ENCODE results near the gene CACNA1E.

GRCh38 chr1:181612100-181612499 is 128.8 kb downstream of the CACNA1E start:
- TF ChIP-seq POLR2AphosphoS5 (IDR thresholded peaks at IDR 0.05; ENCODE audit: low read depth, low read length) (no peak), TAF1 (IDR thresholded peaks at IDR 0.05; ENCODE audit: borderline replicate concordance, insufficient read depth, low read length) (no peak), SIN3A (IDR thresholded peaks at IDR 0.05; ENCODE audit: borderline replicate concordance, insufficient read depth, low read length) (no peak), FOXP2 (optimal IDR thresholded peaks at IDR 0.05; ENCODE audit: borderline replicate concordance, extremely low read depth, extremely low read length, insufficient read depth) (no peak)
- TF ChIP-seq, protein P1, sequence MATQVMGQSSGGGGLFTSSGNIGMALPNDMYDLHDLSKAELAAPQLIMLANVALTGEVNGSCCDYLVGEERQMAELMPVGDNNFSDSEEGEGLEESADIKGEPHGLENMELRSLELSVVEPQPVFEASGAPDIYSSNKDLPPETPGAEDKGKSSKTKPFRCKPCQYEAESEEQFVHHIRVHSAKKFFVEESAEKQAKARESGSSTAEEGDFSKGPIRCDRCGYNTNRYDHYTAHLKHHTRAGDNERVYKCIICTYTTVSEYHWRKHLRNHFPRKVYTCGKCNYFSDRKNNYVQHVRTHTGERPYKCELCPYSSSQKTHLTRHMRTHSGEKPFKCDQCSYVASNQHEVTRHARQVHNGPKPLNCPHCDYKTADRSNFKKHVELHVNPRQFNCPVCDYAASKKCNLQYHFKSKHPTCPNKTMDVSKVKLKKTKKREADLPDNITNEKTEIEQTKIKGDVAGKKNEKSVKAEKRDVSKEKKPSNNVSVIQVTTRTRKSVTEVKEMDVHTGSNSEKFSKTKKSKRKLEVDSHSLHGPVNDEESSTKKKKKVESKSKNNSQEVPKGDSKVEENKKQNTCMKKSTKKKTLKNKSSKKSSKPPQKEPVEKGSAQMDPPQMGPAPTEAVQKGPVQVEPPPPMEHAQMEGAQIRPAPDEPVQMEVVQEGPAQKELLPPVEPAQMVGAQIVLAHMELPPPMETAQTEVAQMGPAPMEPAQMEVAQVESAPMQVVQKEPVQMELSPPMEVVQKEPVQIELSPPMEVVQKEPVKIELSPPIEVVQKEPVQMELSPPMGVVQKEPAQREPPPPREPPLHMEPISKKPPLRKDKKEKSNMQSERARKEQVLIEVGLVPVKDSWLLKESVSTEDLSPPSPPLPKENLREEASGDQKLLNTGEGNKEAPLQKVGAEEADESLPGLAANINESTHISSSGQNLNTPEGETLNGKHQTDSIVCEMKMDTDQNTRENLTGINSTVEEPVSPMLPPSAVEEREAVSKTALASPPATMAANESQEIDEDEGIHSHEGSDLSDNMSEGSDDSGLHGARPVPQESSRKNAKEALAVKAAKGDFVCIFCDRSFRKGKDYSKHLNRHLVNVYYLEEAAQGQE (IDR thresholded peaks at IDR 0.05; ENCODE audit: insufficient read depth in 1 of 2, low read depth in 2 of 2, low read length in 2 of 2), result no peak

Data from PFSK-1 (cell line).